H4 (cell line): ENCODE data around the gene CLDN12. TPM values are rescaled to one million over a fixed set of nuclear protein-coding genes. Genes with fewer than 3 reads are reported as not detected.

Source experiments
- DNase-seq: peaks from one replicate; pipeline ENCODE4 v3.0.0-alpha.2; 2015; ENCODE audit warnings: low spot score
- total RNA-seq: library from RNA; depleted of rRNA; stranded (reverse); fragments of >200 nt; shearing (Covaris generic); gene quantifications from 2 replicates; pipeline ENCODE4 v1.2.3, GENCODE V29; 2014; rRNA removed

The CLDN12 gene
- total RNA-seq, 1 experiment from 2014 or later: 40.5 TPM

DNA sequence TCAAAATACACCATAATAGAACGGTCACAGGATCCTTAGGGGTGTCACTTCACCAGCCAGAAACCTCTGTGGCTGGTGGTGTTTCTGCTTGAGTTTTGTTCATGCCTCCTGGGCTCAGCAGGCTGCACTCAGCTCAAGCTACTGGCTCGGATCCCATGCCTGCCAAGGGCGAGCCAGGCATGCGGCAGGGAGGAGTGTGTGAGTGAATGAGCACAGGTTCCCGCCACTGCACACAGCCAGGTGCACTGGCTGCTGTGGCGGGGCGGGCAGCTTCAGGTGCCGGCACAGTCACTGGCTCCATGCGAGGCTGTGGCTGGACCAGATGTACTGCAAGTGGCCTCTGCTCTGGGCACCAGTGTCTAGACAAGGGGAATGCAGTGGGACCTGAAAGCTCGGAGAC is 29.5 kb downstream of the CLDN12 start:
- no peak for DNase-seq

DNA sequence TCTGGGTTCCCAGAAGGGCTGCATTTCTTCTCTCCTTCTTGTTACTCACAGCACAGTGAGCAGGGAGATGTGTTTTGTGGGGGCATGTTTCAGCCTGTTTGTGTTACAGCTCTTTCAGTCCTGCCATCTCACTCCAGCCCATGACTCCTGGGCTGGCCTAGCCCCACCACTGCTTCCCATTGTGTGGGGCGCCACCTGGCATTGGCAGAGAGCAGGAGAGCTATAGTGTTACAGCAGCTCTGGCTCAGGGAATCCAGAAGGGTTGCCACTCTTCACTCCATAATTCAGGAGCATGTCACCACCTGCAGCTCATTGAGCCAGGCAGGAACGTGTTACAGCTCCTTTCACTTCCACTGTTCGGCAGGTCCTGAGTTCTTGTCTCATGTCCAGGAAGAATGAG is 30.0 kb downstream of the CLDN12 start:
- no peak for DNase-seq

DNA sequence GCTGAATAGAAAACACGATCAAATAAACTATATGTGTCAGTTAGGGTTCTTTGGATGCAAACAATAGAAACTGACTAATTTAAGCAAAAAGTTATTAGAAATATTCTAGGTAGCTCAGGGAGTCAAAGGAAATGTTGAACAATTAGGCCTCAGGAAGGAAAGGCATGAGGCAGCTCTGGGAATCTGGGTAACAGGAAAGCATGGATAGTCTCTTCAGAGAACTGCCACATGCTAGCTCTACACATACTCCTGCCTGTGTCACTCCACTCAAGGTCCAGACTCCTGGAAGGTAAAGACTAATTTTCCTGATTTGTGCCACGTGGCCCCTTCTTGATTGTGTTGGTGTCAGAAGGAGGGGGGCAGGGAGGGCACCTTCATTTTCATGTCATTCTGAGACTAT is 42.4 kb downstream of the CLDN12 start:
- no peak for DNase-seq

DNA sequence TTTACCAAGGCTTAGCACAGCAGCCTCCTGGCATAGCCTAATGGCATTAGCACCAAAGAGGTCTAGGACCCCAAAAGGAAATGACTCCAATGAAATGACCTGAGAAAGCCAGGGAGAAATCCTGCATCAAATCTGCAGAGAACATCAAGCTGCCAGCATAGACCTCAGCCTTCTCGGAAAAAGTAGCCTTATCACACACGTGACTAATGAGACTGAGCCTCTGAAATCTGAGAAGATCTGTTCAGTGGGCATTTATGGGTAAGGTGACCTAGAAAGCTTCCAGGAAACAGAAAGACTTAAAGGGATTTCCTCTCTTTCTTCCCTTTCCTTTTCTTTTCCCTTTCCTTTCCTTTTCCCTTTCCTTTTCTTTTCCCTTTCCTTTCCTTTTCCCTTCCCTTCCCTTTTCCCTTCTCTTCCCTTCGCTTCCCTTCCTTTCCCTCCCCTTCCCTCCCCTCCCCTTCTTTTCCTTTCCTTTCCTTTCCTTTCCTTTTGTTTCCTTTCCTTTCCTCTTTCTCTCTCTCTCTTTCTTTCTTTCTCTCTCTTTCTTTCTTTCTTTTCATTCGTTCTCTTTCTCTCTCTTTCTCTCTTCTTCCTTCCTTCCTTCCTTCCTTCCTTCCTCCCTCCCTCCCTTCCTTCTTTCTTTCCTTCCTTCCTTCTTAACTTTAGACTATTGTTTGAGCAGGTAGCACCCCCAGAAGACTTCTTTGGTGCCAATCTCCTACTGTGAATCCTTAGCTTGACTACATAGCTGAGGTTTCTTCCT is 43.1 kb downstream of the CLDN12 start:
- DNase-seq: no peak

DNA sequence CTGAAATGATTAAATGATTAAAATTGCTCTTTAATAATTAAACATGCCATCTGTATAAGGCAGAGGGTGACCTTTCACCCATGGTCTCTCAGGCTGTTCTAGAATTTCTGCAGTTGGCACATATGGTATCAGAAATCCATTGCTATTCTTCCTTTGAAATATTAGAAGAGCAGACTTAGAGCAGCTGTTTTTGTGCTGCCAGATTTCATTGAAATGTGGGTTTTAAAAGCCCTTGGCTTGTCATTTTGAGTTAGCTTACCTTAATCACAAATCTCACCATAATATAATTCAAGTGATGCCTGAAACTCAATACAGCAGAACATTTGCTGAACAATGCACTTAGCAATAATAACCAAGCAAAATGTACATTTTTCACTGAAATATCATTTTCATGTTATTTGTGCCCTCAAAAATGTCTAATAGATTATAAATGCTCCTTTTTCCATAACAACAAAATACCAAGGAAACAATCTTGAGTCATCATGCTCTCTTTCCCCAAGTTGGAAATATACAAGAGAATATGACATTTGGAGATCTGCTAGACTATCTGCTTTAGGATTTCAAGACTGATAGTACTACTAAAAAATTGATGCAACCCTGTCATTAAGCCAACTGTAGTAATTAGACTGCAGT is 50.1 kb downstream of the CLDN12 start:
- DNase-seq: no peak

DNA sequence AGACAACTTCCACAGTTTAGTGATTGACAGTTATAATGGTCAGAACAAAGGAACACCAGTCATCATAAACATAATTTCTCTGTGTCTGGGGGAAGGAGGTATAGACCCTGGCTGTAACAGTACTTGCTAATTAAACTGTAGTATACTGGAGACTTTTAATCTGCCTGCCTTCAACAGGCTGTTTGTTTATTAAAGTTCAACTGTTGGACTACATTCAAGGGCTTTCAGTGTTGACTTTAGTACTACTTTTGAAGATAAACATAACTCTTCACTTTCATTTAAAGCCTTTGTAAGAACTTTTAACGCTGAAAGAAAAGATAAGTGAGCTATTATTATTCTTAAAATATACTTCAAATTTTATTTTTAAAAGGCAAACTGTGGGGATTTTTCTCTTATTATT is 50.7 kb downstream of the CLDN12 start:
- DNase-seq: no peak

DNA sequence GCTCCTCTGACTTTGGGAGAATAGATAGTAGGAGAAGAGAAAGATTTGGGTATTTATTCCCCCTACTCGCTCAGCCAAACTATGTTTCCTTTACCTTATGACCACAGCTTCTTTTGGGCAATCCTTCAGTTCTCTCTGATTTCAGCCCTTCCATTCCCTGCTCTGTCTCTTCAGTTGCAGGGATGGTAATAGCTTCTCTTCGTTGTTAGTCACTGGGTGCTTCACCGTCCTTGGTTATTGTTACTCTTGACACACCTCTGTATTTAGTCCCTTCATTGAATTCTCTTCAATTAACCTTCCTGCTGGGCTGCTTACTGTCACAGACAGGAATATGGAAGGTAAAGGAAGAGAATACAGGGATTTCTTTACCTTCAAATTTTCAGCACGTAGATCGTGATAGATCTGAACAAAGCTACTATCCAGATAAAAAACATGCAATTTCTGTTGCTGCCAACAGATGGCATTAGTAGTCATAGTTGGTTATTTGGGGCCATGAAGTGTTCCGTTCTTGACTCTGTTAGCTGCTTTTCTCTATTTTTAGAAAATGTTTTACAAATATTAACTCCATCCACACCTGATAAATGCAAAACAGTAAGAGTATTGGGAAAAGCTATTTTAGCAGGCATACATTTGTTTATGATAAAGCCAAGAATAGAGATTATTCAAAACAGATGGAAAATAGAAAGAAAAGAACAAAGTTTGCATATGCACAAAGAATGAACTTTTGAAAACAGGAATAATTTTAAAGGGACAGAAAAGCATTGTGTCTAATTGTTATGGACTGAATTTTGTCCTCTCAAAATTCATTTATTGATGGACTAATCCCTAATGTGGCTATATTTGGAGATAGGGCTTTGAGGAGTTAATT is 52.1 kb downstream of the CLDN12 start:
- peak; percentile 57 for DNase-seq

DNA sequence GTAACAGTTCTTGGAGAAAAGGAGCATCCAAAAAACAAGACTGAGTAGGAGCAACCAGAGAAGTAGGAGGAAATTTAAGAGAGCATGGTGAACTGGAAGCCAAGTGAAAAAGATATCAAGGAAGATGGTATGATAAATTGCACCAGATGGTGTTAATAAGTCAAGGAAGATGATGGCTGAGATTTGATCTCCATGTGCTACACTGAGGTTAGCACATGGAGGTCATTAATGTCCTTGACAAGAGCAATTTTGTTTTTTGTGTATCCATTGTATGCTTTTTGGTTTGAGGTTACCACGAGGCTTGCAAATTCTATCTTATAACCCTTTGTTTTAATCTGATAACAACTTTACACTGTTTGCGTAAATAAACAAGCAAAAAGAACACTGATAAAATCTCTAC is 54.8 kb downstream of the CLDN12 start:
- DNase-seq: no peak

DNA sequence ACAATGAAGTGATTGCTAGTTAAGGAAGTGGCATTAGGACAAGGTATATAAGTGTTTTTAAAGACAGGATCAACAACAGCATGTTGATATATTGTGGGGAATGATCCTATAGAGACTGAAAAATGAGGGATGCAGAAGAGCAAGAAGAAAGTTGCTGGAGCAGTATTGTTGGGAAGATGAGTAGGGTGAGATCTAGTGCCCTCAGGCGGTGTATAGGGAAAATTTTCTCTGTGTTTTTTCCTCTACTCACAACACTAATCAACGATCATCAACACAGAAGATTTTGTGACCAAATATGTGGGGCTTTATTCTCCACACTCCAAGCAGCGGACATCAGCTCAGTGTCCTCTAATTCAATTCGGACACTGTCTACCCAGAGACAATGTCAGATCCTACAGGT is 56.6 kb downstream of the CLDN12 start:
- DNase-seq: no peak

DNA sequence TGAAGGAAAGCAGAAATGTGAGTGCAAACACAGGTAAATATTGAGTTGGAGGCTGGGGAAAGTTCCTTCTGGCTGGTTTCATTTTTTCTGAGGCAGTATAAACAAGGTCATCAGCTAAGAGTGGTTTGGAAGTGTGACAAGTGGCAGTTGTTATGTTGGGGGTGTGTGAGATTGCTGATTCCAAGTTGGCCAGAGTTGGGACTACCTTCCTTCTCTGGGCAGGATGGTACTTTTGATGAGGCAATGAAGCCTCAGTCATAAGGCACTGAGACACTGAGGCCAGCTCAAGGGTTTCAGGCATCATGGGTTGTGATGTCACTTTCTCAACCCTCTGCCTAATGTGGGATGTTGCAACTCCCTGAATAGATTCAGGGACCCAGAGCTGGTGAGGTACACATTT is 58.0 kb downstream of the CLDN12 start:
- DNase-seq: peak; percentile 24

DNA sequence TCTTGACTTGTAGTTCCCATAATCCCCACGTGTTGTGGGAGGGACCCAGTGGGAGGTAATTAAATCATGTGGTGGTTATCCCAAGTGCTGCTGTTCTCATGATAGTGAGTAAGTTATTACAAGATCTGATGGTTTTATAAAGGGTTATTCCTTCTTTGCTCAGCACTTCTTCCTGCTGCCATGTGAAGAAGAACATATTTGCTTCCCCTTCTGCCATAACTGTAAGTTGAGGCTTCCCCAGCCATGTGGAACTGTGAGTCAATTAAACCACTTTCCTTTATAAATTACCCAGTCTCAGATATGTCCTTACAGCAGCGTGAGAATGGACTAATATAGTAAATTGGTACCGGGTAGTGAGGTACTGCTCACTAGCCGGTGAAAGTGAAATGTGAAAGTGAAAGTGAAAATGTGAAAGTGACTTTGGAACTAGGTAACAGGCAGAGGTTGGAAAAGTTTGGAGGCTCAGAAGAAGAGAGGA is 59.9 kb downstream of the CLDN12 start:
- peak; percentile 58 for DNase-seq

Other genes starting within 250 kb of the CLDN12 start
- gene STEAP1, start 249.0 kb upstream of the CLDN12 start, total RNA-seq: 14.6 and 31.3 TPM in 2 replicates
- 5.8 and 9.0 TPM in 2 replicates for gene STEAP2, start 191.7 kb upstream of the CLDN12 start, total RNA-seq
- 1.3 and 1.8 TPM in 2 replicates for gene CFAP69, start 158.3 kb upstream of the CLDN12 start, total RNA-seq
- gene FAM237B, start 82.2 kb upstream of the CLDN12 start, total RNA-seq: not detected in 2 replicates
- gene GTPBP10, start 56.7 kb upstream of the CLDN12 start, total RNA-seq: 23.1 and 28.2 TPM in 2 replicates
- gene PTTG1IP2, start 66.2 kb downstream of the CLDN12 start, total RNA-seq: not detected in 2 replicates
- gene CDK14, start 192.9 kb downstream of the CLDN12 start, total RNA-seq: 9.9 and 14.0 TPM in 2 replicates